Measurements from ENCODE around the gene NCF2. TPM values are rescaled to one million over a fixed set of nuclear protein-coding genes. Genes with fewer than 3 reads are reported as not detected.

Gene NCF2
- total RNA-seq, 2 donors from 2014 or later, result 5.4 to 20.5 TPM

DNA sequence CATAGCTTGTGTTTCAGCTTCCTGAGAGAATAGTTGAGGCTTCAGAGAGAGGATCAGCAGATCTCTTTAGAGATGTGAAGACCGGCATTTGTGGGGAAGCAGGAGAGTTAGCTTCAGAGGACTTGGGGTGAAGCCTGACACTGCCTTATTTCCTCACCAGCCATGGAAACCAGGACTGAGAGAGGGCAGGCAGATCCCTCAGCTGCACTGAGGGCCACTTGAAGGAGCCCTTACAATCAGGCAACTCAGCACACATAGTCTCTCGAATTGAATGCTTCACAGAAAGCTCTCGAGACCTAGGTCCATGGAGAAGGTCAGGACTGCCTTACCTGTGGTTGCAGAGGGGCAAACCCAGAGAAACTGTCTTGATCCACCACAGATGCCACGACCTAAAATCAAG lies 19.8 kb downstream of the NCF2 start:
- Mint-ChIP-seq H3K27me3 (peaks cover 0 to 6% of the 10 kb centered on the region in 2 donors), H3K4me1 (ENCODE audit: low read depth in 2 of 2) (peaks cover 0 to 5% of the 10 kb centered on the region in 2 donors), H3K36me3 (no peaks in the 10 kb centered on the region), H3K4me3 (no peak overlapping the region), H3K27ac (no peak overlapping the region), H3K9me3 (no peaks in the 10 kb centered on the region)
- ATAC-seq (no peak), DNase-seq (ENCODE audit: low spot score) (no peak)

DNA sequence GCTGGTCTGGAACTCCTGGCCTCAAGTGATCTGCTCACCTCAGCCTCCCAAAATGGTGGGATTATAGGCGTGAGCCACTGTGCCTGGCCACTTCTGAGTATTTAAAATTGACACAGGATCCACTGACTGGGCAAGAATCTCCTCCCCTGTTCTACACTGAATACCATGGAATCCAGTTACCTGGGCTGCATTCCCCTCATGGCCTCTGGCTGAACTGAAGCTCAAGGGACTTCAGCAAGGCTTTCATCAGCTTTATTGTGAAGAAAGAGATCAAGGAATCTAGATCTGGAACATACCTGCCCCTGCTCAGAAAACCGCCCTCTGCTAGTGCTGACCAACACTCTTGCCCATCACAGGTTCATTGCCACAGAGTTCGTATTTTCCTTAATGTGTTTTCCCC lies 20.5 kb downstream of the NCF2 start:
- H3K4me1 Mint-ChIP-seq (ENCODE audit: low read depth in 2 of 2), result peaks cover 0 to 5% of the 10 kb centered on the region in 2 donors
- H3K27me3 Mint-ChIP-seq, result peaks cover 0 to 6% of the 10 kb centered on the region in 2 donors
- H3K4me3 Mint-ChIP-seq, result no peak overlapping the region
- no peak for ATAC-seq
- no peaks in the 10 kb centered on the region for H3K9me3 Mint-ChIP-seq
- H3K27ac Mint-ChIP-seq, result no peak overlapping the region
- no peaks in the 10 kb centered on the region for H3K36me3 Mint-ChIP-seq
- no peak for DNase-seq (ENCODE audit: low spot score)

DNA sequence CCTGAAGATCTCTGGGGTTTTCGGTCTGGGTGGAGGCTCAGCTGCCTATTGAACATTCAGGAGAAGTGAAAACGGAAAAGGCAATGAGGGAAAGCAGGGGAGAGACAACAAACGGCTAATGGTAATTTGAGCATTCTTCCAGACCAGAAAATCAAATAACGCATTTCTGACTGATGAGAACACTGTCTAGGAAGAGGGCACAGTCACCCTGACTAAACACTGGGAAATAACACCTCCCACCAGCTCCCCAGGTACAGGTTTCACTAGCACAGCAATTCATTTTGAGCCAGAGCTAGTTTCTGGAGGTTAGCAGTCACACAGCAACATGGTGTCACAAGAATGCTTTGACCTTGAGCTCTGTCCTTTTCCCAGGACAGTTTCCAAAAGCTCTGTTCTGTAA lies 21.1 kb downstream of the NCF2 start:
- DNase-seq (ENCODE audit: low spot score), result no peak
- H3K4me1 Mint-ChIP-seq (ENCODE audit: low read depth in 2 of 2), result peaks cover 0 to 5% of the 10 kb centered on the region in 2 donors
- ATAC-seq, result no peak
- H3K4me3 Mint-ChIP-seq, result no peak overlapping the region
- H3K27ac Mint-ChIP-seq, result peak overlapping the region in 1 of 2 donors; percentile 43
- H3K36me3 Mint-ChIP-seq, result no peaks in the 10 kb centered on the region
- peaks cover 0 to 6% of the 10 kb centered on the region in 2 donors for H3K27me3 Mint-ChIP-seq
- no peaks in the 10 kb centered on the region for H3K9me3 Mint-ChIP-seq

DNA sequence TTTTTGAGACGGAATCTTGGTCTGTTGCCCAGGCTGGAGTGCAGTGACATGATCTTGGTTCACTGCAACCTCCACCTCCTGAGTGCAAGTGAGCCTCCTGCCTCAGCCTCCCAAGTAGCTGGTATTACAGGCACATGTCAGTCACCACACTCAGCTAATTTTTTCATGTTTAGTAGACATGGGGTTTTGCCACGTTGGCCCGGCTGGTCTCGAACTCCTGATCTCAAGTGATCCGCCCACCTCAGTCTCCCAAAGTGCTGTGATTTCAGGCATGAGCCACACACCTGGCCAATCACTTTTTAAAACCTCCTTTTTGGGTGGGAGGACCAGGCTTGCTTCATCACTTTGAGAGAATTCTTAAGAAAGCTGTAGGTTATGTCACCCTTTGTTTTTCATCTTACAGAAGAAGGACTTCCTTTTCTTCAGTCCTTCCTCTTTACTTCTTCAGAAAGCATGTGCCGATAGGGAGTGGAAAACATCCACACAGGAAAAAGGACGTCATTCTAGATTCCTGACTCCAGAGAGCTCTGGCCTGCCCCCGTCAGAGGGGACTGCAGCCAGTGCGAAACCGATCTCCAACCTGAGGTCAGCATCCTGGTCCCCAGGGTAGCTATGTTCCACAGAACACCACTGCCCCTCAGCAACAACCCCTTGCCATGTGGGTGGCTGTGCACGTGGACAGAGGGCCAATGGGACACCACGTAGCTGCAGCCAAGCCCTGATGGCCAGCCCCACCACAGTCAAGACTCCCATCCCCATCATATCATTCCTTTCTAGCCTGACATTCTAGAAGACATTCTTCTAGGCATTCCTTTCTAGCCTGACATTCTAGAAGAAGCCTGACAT lies 21.9 kb downstream of the NCF2 start:
- ATAC-seq (no peak), DNase-seq (ENCODE audit: low spot score) (no peak)
- H3K27ac Mint-ChIP-seq, result peak overlapping the region in 1 of 2 donors; percentile 43
- H3K9me3 Mint-ChIP-seq, result no peaks in the 10 kb centered on the region
- H3K27me3 Mint-ChIP-seq, result peaks cover 0 to 6% of the 10 kb centered on the region in 2 donors
- no peak overlapping the region for H3K4me3 Mint-ChIP-seq
- peaks cover 0 to 5% of the 10 kb centered on the region in 2 donors for H3K4me1 Mint-ChIP-seq (ENCODE audit: low read depth in 2 of 2)
- no peaks in the 10 kb centered on the region for H3K36me3 Mint-ChIP-seq

DNA sequence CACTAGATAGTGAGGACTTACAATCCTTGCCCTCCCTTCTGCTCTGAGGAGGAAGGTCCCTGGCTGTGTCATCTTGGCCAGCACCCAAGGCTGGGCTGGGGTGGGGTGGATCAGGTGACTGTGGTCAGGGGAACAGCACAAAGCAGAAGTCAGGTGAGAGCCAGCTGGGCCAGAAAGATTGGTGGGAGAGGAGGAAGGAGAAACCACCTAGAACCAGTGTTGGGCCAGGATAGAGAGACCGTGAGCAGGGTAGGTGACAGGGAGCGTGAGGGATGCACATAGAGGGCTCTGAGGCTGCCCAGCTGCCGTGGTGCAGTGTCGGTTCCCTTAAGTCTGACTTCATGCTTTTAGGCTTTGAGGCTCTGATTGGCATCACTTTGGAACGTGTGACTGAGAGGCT lies 22.7 kb downstream of the NCF2 start:
- no peak overlapping the region for H3K4me3 Mint-ChIP-seq
- ATAC-seq, result peak in 1 of 2 donors; percentile 34
- peaks cover 0 to 6% of the 10 kb centered on the region in 2 donors for H3K27me3 Mint-ChIP-seq
- peaks cover 0 to 5% of the 10 kb centered on the region in 2 donors for H3K4me1 Mint-ChIP-seq (ENCODE audit: low read depth in 2 of 2)
- H3K9me3 Mint-ChIP-seq, result no peaks in the 10 kb centered on the region
- no peak overlapping the region for H3K27ac Mint-ChIP-seq
- no peak for DNase-seq (ENCODE audit: low spot score)
- H3K36me3 Mint-ChIP-seq, result no peaks in the 10 kb centered on the region

DNA sequence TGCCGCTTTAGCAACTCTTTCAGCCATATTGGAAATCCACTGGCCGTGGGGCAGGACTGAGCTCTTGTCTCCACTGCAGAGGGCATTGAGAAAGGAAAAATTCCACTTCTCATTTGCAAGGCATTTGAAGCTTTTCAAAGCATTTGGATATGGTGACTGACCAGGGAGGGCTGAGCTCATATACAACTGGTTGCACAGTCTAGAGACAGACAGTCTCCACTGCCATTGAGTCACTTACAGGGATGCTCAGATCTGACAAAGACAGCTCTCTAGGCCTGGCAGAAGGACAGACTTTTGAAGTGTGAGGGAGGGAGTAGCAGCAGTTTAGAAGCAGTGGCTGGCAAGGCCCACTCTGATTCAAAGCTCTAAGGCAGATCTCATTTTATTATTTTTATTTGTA lies 24.2 kb downstream of the NCF2 start:
- Mint-ChIP-seq H3K36me3 (no peaks in the 10 kb centered on the region), H3K4me3 (no peak overlapping the region), H3K4me1 (ENCODE audit: low read depth in 2 of 2) (peaks cover 0 to 5% of the 10 kb centered on the region in 2 donors), H3K27ac (no peak overlapping the region), H3K27me3 (peaks cover 0 to 6% of the 10 kb centered on the region in 2 donors), H3K9me3 (no peaks in the 10 kb centered on the region)
- ATAC-seq (no peak), DNase-seq (ENCODE audit: low spot score) (no peak)

DNA sequence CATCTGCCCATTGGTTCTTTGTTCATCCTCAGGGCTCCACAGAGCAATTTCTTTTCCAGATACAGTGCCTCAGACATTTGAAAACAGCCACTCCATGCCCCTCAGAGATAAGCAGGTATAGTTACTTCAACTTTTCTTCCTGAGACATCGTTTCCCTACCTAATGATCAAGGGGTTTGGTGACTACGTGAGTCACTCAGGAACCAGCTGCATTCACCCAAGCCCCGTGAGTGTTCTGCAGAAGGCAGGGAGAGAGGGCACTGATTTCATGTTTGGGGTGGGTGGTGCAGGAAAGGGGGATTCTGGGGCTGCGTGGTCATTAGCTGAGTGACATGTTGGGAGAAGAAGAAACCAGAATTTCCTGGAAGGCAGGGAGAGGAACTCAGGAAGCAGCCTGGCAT lies 25.0 kb downstream of the NCF2 start:
- H3K27me3 Mint-ChIP-seq, result peaks cover 0 to 6% of the 10 kb centered on the region in 2 donors

DNA sequence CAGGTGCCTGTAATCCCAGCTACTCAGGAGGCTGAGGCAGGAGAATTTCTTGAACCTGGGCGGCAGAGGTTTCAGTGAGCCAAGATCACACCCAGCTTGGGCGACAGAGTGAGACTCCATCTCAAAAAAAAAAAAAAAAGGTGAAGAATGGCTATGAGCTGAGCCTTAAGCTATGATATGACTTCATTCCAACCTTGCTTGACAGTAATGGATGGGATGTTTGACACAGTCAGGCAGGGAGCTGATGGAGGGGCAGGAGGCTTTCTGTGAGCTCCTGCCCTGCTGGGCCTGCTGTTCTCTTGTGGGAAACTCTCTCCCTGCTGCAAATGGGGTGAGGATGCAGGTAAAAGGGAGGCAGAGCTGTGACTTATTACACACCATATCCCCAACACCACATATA lies 27.6 kb downstream of the NCF2 start:
- Mint-ChIP-seq H3K27me3 (no peaks in the 10 kb centered on the region), H3K4me3 (no peak overlapping the region), H3K27ac (no peak overlapping the region), H3K4me1 (ENCODE audit: low read depth in 2 of 2) (peaks cover 0 to 4% of the 10 kb centered on the region in 2 donors), H3K36me3 (no peaks in the 10 kb centered on the region), H3K9me3 (no peaks in the 10 kb centered on the region)
- ATAC-seq (no peak), DNase-seq (ENCODE audit: low spot score) (no peak)

More for the DNA sequence above, 25.0 kb downstream of the NCF2 start:
- DNase-seq (ENCODE audit: low spot score) (no peak), ATAC-seq (no peak)
- no peaks in the 10 kb centered on the region for H3K9me3 Mint-ChIP-seq
- H3K4me1 Mint-ChIP-seq (ENCODE audit: low read depth in 2 of 2), result peaks cover 0 to 5% of the 10 kb centered on the region in 2 donors
- H3K36me3 Mint-ChIP-seq, result no peaks in the 10 kb centered on the region
- H3K4me3 Mint-ChIP-seq, result no peak overlapping the region
- no peak overlapping the region for H3K27ac Mint-ChIP-seq

DNA sequence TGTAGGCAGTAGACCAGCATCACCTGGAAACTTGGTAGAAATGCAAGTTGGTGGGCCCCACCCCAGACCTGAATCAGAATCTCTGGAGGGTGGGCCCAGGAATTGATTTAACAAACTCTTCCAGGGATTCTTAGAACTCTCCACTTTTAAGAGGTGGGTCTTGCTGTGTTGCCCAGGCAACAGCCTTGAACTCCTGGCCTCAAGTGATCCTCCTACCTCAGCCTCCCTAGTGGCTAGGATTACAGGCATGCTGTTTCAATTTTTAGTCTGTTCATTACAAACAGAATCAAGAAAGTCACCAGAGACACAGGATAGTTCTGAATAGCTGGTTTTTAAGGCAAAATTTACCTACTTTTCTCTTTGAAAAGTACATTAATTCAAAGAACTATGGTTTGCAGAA lies 31.2 kb downstream of the NCF2 start:
- ATAC-seq, result no peak
- no peaks in the 10 kb centered on the region for H3K4me1 Mint-ChIP-seq (ENCODE audit: low read depth in 2 of 2)
- H3K27me3 Mint-ChIP-seq, result no peaks in the 10 kb centered on the region
- no peaks in the 10 kb centered on the region for H3K9me3 Mint-ChIP-seq
- no peaks in the 10 kb centered on the region for H3K36me3 Mint-ChIP-seq
- H3K4me3 Mint-ChIP-seq, result no peak overlapping the region
- no peak for DNase-seq (ENCODE audit: low spot score)
- H3K27ac Mint-ChIP-seq, result no peak overlapping the region

DNA sequence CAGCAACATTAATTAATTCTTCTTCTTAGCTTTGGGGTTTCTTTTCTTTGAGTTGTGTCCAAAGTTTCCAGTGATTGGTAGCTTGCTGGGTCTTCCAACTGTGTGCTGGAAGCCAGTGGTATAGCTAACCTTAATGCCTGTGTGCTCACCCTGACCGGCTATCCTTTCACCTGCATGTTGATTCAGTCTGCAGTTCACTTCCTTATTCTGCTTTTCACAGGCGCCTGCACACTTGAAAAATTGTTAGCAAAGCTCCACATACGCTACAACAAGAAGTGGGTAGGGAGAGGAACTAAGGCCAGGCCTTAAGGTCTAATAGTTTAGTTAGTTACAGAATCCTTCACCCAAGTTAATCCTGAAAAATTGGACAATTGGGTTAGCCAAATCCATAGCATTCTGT lies 35.7 kb downstream of the NCF2 start:
- Mint-ChIP-seq H3K27me3 (no peaks in the 10 kb centered on the region), H3K36me3 (peaks cover 16% of the 10 kb centered on the region), H3K4me3 (no peak overlapping the region), H3K4me1 (ENCODE audit: low read depth in 2 of 2) (no peaks in the 10 kb centered on the region), H3K9me3 (no peaks in the 10 kb centered on the region), H3K27ac (no peak overlapping the region)
- no peak for DNase-seq (ENCODE audit: low spot score)
- no peak for ATAC-seq

DNA sequence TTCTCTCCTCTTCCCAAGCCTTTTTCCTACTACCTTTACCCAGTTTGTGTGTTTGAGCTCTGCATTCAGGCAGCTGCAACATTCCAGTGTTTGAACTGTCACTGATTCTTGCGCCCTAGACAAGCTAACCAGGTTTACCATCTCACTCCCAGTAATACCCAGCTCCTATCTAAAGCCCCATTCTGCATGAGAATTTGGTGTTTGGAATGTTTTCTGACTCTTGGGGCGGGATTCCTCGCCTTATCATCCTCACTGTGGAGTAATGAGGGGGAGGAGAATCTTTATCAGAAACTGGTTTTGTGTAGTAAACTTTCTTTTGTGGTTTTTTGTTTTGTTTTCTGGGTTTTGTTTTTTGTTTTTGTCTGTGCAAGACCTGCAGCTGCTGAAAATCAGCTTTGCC lies 36.5 kb downstream of the NCF2 start:
- peaks cover 16% of the 10 kb centered on the region for H3K36me3 Mint-ChIP-seq
- H3K27me3 Mint-ChIP-seq, result no peaks in the 10 kb centered on the region
- H3K4me3 Mint-ChIP-seq, result no peak overlapping the region
- ATAC-seq, result no peak
- H3K4me1 Mint-ChIP-seq (ENCODE audit: low read depth in 2 of 2), result no peaks in the 10 kb centered on the region
- H3K9me3 Mint-ChIP-seq, result no peaks in the 10 kb centered on the region
- no peak overlapping the region for H3K27ac Mint-ChIP-seq
- no peak for DNase-seq (ENCODE audit: low spot score)

DNA sequence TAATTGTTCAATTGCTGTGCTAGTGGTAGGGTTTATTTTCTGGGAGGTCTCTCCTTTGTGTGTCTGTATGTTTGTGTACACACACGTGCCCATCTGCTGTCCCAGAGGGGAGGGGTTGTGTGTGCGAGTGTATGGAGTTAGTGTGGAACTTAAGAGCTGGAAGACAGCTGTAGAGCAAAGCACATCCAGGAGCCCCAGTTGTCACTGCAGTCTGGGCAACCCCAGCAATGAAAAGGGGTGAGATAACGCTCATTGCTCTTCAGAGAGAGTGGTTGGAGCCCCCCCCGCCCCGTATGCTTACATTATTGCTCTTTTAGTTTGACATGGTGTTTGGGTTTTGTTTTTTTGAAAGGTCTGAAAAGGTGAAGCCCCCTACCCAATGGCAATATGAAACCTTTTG lies 36.9 kb downstream of the NCF2 start:
- Mint-ChIP-seq H3K27ac (peak overlapping the region in 1 of 2 donors; percentile 5), H3K4me3 (no peak overlapping the region), H3K4me1 (ENCODE audit: low read depth in 2 of 2) (no peaks in the 10 kb centered on the region), H3K36me3 (peaks cover 16% of the 10 kb centered on the region), H3K27me3 (no peaks in the 10 kb centered on the region), H3K9me3 (no peaks in the 10 kb centered on the region)
- no peak for ATAC-seq
- no peak for DNase-seq (ENCODE audit: low spot score)

DNA sequence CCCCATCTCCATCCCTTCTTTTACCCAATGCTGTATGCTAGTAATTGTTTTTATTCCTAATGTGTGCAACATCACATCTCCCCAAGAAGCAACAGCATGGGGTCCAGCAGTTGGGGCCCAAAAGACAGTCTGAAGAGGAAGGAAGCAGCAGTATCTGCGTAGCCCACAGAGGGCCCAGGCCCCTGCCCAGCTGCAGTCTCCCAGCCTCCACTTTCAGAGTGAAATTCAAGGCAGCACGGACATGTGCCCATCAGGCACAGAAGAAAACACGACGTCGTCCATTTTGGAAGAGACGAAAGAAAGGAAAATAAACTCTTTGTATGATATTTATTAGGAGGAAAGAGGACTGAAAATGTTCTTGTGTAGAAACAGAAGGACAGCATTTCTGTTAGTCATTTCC lies 37.4 kb downstream of the NCF2 start:
- DNase-seq (ENCODE audit: low spot score) (no peak), ATAC-seq (no peak)
- no peaks in the 10 kb centered on the region for H3K27me3 Mint-ChIP-seq
- no peak overlapping the region for H3K4me3 Mint-ChIP-seq
- H3K4me1 Mint-ChIP-seq (ENCODE audit: low read depth in 2 of 2), result no peaks in the 10 kb centered on the region
- peak overlapping the region in 1 of 2 donors; percentile 5 for H3K27ac Mint-ChIP-seq
- H3K9me3 Mint-ChIP-seq, result no peaks in the 10 kb centered on the region
- H3K36me3 Mint-ChIP-seq, result peaks cover 16% of the 10 kb centered on the region

DNA sequence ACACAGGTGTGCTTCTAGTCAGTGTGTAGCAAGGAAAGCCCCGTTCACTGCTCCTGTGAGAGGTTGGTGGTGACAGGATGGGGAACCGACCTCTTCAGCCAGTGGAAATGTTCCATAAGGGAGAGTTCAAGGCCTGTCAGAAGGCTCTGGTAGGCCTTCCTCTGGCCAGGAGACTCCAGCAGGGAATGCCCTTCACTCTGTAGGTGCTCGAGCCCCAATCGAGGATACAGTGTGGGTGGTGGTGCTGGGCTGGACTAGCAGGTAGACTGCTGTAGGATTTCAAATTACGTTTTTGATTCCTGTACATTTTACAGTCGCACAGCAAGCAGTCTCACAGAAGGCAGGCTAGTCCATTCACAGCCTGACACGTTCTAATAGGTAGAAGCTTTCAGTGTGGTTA lies 37.8 kb downstream of the NCF2 start:
- H3K36me3 Mint-ChIP-seq, result peaks cover 19% of the 10 kb centered on the region
- H3K4me3 Mint-ChIP-seq, result no peak overlapping the region
- DNase-seq (ENCODE audit: low spot score), result no peak
- H3K27me3 Mint-ChIP-seq, result no peaks in the 10 kb centered on the region
- ATAC-seq, result no peak
- H3K9me3 Mint-ChIP-seq, result no peaks in the 10 kb centered on the region
- H3K27ac Mint-ChIP-seq, result no peak overlapping the region
- peaks cover 0 to 3% of the 10 kb centered on the region in 2 donors for H3K4me1 Mint-ChIP-seq (ENCODE audit: low read depth in 2 of 2)
